Activated CD8-positive, alpha-beta memory T cell treated with anti-CD3 and anti-CD28 coated beads, Interleukin-2, amount 50 U/mL, for 48 hours (primary cell): ENCODE data around the gene SPN.
"Not testable (repeated sequence)": the region's sequence is repeated elsewhere in the genome, so short reads cannot be mapped to it uniquely, and the experiment has no call there.

Experiments
- DNase-seq: peaks from one replicate; pipeline ENCODE4 v3.0.0-alpha.2; 2020

Gene SPN

GRCh38 chr16:29707160-29707559 is 44.1 kb downstream of the SPN start:
- DNase-seq: not testable (repeated sequence)

- DNase-seq: no peak
Observed at GRCh38 chr16:29708917-29709600, 46.0 kb downstream of the SPN start.

- not testable (repeated sequence) for DNase-seq
Observed at GRCh38 chr16:29709657-29710056, 46.6 kb downstream of the SPN start.

- no peak for DNase-seq
Observed at GRCh38 chr16:29710227-29711219, 47.5 kb downstream of the SPN start.

- no peak for DNase-seq
Observed at GRCh38 chr16:29712809-29713208, 49.8 kb downstream of the SPN start.

GRCh38 chr16:29714396-29714795 is 51.3 kb downstream of the SPN start:
- no peak for DNase-seq

GRCh38 chr16:29714972-29715371 is 51.9 kb downstream of the SPN start:
- no peak for DNase-seq

- no peak for DNase-seq
Observed at GRCh38 chr16:29717113-29717512, 54.1 kb downstream of the SPN start.

GRCh38 chr16:29719063-29719462 is 56.0 kb downstream of the SPN start:
- DNase-seq: no peak
